Mesendoderm (in vitro differentiated cells): Measurements from ENCODE around the gene SCLT1.
"Not testable (repeated sequence)": the region's sequence is repeated elsewhere in the genome, so short reads cannot be mapped to it uniquely, and the experiment has no call there.

ENCODE experiments used
- DNase-seq: peaks from one replicate; pipeline ENCODE4 v3.0.0; 2013
- H2AK5ac ChIP-seq: 2 replicates; pipeline ENCODE4 v1.6.1; 2013; ENCODE audit warnings: low read length, inconsistent platforms
- H2BK120ac ChIP-seq: 2 replicates; pipeline ENCODE4 v1.6.1; 2013; ENCODE audit warnings: low read depth, mild to moderate bottlenecking, low read length, moderate library complexity, mixed read lengths
- H2BK15ac ChIP-seq: replicated peaks from 2 replicates; pipeline ENCODE4 v1.6.1; 2013; ENCODE audit warnings: low read depth, mild to moderate bottlenecking, moderate library complexity
- H2BK5ac ChIP-seq: 2 replicates; pipeline ENCODE4 v1.6.1; 2013; ENCODE audit warnings: low read length, inconsistent platforms
- H3K18ac ChIP-seq: 2 replicates; pipeline ENCODE4 v1.6.1; 2013; ENCODE audit warnings: mild to moderate bottlenecking, low read length, mixed read lengths
- H3K23ac ChIP-seq: one replicate; pipeline ENCODE4 v1.6.1; 2013; ENCODE audit warnings: low read length
- H3K27ac ChIP-seq: 2 replicates; pipeline ENCODE4 v1.5.1; 2013; ENCODE audit warnings: low read depth, mild to moderate bottlenecking, inconsistent platforms, low read length, moderate library complexity
- H3K27me3 ChIP-seq: 2 replicates; pipeline ENCODE4 v1.6.1; 2013; ENCODE audit warnings: low read length, control low read depth, mild to moderate bottlenecking, inconsistent platforms; ENCODE audit not compliant: insufficient read depth, poor library complexity
- H3K36me3 ChIP-seq: 2 replicates; pipeline ENCODE4 v1.6.1; 2013; ENCODE audit warnings: low read length, inconsistent platforms; ENCODE audit not compliant: control insufficient read depth, insufficient read depth
- H3K4ac ChIP-seq: one replicate; pipeline ENCODE4 v1.6.1; 2013; ENCODE audit warnings: low read depth, mild to moderate bottlenecking, low read length, moderate library complexity
- H3K4me1 ChIP-seq: 2 replicates; pipeline ENCODE4 v1.6.1; 2013; ENCODE audit warnings: low read depth, low read length, inconsistent platforms; ENCODE audit not compliant: control insufficient read depth
- H3K4me2 ChIP-seq: 2 replicates; pipeline ENCODE4 v1.6.1; 2013; ENCODE audit warnings: low read length
- H3K4me3 ChIP-seq: 2 replicates; pipeline ENCODE4 v1.5.1; 2013; ENCODE audit warnings: mild to moderate bottlenecking, low read length
- H3K56ac ChIP-seq: one replicate; pipeline ENCODE4 v1.6.1; 2013; ENCODE audit warnings: low read length
- H3K79me1 ChIP-seq: 2 replicates; pipeline ENCODE4 v1.6.1; 2013; ENCODE audit warnings: low read length, inconsistent platforms
- H3K79me2 ChIP-seq: 2 replicates; pipeline ENCODE4 v1.6.1; 2013; ENCODE audit warnings: mild to moderate bottlenecking, low read length; ENCODE audit not compliant: control insufficient read depth, insufficient read depth
- H3K9ac ChIP-seq: 2 replicates; pipeline ENCODE4 v1.6.1; 2013; ENCODE audit warnings: low read length, inconsistent platforms
- H4K5ac ChIP-seq: one replicate; pipeline ENCODE4 v1.6.1; 2013; ENCODE audit warnings: low read length
- H4K8ac ChIP-seq: one replicate; pipeline ENCODE4 v1.6.1; 2013; ENCODE audit warnings: low read depth, mild to moderate bottlenecking, control low read depth, low read length, moderate library complexity
- WGBS: extraction: QIAGEN DNeasy Blood & Tissue Kit; methylation state at CpG from one replicate; pipeline ENCODE4 v1.1.7; 2013; ENCODE audit warnings: low lambda C conversion rate, missing lambda C conversion rate; ENCODE audit not compliant: insufficient coverage; ENCODE audit errors: extremely low coverage; 5-methylcytosine and 5-hydroxymethylcytosine counted together

SCLT1 gene

GRCh38 chr4:129129143-129129542, 35.8 kb upstream of the SCLT1 start:
- Histone ChIP-seq H3K4ac (no peak overlapping the region), H2BK15ac (no peak overlapping the region), H3K4me2 (no peak overlapping the region), H3K56ac (no peak overlapping the region), H3K9ac (no peak overlapping the region), H2BK120ac (no peak overlapping the region), H3K4me3 (no peak overlapping the region), H3K27me3 (no peaks in the 10 kb centered on the region), H4K8ac (no peak overlapping the region), H3K79me2 (no peaks in the 10 kb centered on the region), H2AK5ac (no peak overlapping the region), H2BK5ac (no peak overlapping the region), H3K36me3 (no peaks in the 10 kb centered on the region), H3K79me1 (no peaks in the 10 kb centered on the region), H3K18ac (no peak overlapping the region), H3K23ac (no peak overlapping the region), H4K5ac (no peak overlapping the region), H3K27ac (no peak overlapping the region), H3K4me1 (no peaks in the 10 kb centered on the region)
- no peak for DNase-seq
- no CpG with 5 or more reads among the region's 2 CpGs for WGBS

GRCh38 chr4:129126614-129127013, 33.3 kb upstream of the SCLT1 start:
- not testable (repeated sequence) for H3K4me3 ChIP-seq, H3K4me1 ChIP-seq, H3K18ac ChIP-seq, H4K5ac ChIP-seq, H2BK120ac ChIP-seq, H3K56ac ChIP-seq, H3K9ac ChIP-seq, H3K23ac ChIP-seq, H3K79me1 ChIP-seq, DNase-seq, H3K27ac ChIP-seq, H2BK5ac ChIP-seq, H2AK5ac ChIP-seq, H3K27me3 ChIP-seq, H3K79me2 ChIP-seq, H2BK15ac ChIP-seq, H4K8ac ChIP-seq, H3K4ac ChIP-seq, H3K4me2 ChIP-seq, H3K36me3 ChIP-seq
- WGBS: no CpG with 5 or more reads among the region's 5 CpGs

GRCh38 chr4:129117705-129118104, 24.4 kb upstream of the SCLT1 start:
- Histone ChIP-seq H2BK15ac (no peak overlapping the region), H3K4ac (no peak overlapping the region), H3K79me2 (no peaks in the 10 kb centered on the region), H3K27ac (no peak overlapping the region), H3K56ac (no peak overlapping the region), H2BK5ac (no peak overlapping the region), H4K8ac (no peak overlapping the region), H4K5ac (no peak overlapping the region), H3K4me1 (no peaks in the 10 kb centered on the region), H2BK120ac (no peak overlapping the region), H3K9ac (no peak overlapping the region), H3K79me1 (no peaks in the 10 kb centered on the region), H3K4me3 (no peak overlapping the region), H3K18ac (no peak overlapping the region), H3K27me3 (no peaks in the 10 kb centered on the region), H2AK5ac (no peak overlapping the region), H3K36me3 (no peaks in the 10 kb centered on the region), H3K23ac (no peak overlapping the region), H3K4me2 (no peak overlapping the region)
- WGBS: no CpG with 5 or more reads among the region's 5 CpGs
- no peak for DNase-seq

DNA sequence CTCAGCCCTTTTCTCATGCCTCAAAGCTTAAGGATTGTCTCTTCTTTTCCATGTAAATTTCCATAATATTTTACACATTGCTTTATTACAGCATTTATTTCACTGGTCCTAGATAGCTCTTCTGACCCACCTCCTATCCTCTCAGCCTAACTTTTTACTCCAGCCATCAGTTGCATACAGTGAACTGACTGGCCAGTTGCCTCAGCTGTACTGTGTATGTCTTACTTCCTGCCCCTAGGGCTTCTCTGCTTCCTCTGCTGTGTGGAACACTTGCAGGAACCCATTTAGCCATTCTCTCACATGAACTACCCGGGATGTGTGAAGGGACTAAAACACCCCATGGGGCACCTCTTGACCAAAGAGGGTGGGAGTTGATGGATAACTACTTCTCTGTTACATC, 20.6 kb upstream of the SCLT1 start:
- H2BK5ac ChIP-seq: no peak overlapping the region
- H3K4me2 ChIP-seq: no peak overlapping the region
- H3K79me2 ChIP-seq: no peaks in the 10 kb centered on the region
- no peak overlapping the region for H3K56ac ChIP-seq
- H3K18ac ChIP-seq: no peak overlapping the region
- H3K27ac ChIP-seq: no peak overlapping the region
- H3K27me3 ChIP-seq: no peaks in the 10 kb centered on the region
- H2BK15ac ChIP-seq: no peak overlapping the region
- WGBS: no CpG with 5 or more reads among the region's 1 CpG
- no peak overlapping the region for H3K4me3 ChIP-seq
- no peak for DNase-seq
- no peaks in the 10 kb centered on the region for H3K4me1 ChIP-seq
- H4K5ac ChIP-seq: no peak overlapping the region
- H4K8ac ChIP-seq: no peak overlapping the region
- no peak overlapping the region for H3K9ac ChIP-seq
- no peak overlapping the region for H3K4ac ChIP-seq
- H2AK5ac ChIP-seq: no peak overlapping the region
- no peak overlapping the region for H3K23ac ChIP-seq
- H2BK120ac ChIP-seq: no peak overlapping the region
- H3K36me3 ChIP-seq: no peaks in the 10 kb centered on the region
- H3K79me1 ChIP-seq: no peaks in the 10 kb centered on the region

DNA sequence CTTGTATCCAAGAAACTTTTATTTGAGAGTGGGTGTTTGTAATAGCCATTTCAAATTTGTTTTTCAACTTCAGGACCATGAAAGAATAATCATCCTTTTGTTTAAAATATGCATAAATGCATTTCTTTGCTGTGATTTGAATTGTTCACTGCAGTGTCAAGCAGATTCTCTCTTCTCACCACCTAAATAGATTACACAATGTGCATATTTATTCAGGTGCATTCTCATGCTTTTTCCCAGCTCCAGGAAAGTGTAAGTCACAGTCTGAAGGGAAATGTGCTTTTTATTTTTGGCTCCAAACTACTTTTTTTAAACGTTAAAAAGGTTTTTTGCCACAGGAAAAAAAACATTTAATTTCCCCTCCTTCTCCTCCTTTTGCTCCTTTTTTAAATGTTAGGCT, 20.1 kb upstream of the SCLT1 start:
- WGBS: no CpG with 5 or more reads among the region's 1 CpG
- no peak for DNase-seq
- Histone ChIP-seq H3K27ac (no peak overlapping the region), H3K56ac (no peak overlapping the region), H3K79me1 (no peaks in the 10 kb centered on the region), H2BK5ac (no peak overlapping the region), H3K4me1 (no peaks in the 10 kb centered on the region), H3K9ac (no peak overlapping the region), H3K79me2 (no peaks in the 10 kb centered on the region), H3K36me3 (no peaks in the 10 kb centered on the region), H2BK120ac (no peak overlapping the region), H2AK5ac (no peak overlapping the region), H3K27me3 (no peaks in the 10 kb centered on the region), H2BK15ac (no peak overlapping the region), H4K5ac (no peak overlapping the region), H3K23ac (no peak overlapping the region), H3K18ac (no peak overlapping the region), H3K4ac (no peak overlapping the region), H3K4me2 (no peak overlapping the region), H4K8ac (no peak overlapping the region), H3K4me3 (no peak overlapping the region)

GRCh38 chr4:129111919-129112318, 18.6 kb upstream of the SCLT1 start:
- H3K79me1 ChIP-seq: no peaks in the 10 kb centered on the region
- H3K4me3 ChIP-seq: no peak overlapping the region
- no peak overlapping the region for H2BK5ac ChIP-seq

More at GRCh38 chr4:129111919-129112318, 18.6 kb upstream of the SCLT1 start:
- H2BK120ac ChIP-seq: no peak overlapping the region
- H3K9ac ChIP-seq: no peak overlapping the region
- no peaks in the 10 kb centered on the region for H3K79me2 ChIP-seq
- no peak overlapping the region for H3K18ac ChIP-seq
- no peaks in the 10 kb centered on the region for H3K36me3 ChIP-seq
- H3K23ac ChIP-seq: no peak overlapping the region
- H3K4me2 ChIP-seq: no peak overlapping the region
- H3K27ac ChIP-seq: no peak overlapping the region
- no peaks in the 10 kb centered on the region for H3K27me3 ChIP-seq
- no peak overlapping the region for H2AK5ac ChIP-seq
- no peak overlapping the region for H4K8ac ChIP-seq
- no peak overlapping the region for H2BK15ac ChIP-seq
- no peak overlapping the region for H3K56ac ChIP-seq
- no peak overlapping the region for H4K5ac ChIP-seq
- no peak for DNase-seq
- no peak overlapping the region for H3K4ac ChIP-seq
- no peaks in the 10 kb centered on the region for H3K4me1 ChIP-seq
